HG02981 (cell line): Measurements from ENCODE around the gene TSPO2.

Experiments used
- ATAC-seq: cut with Tn5 transposase; IDR thresholded peaks from one replicate; pipeline ENCODE4 v1.9.1; 2021; ENCODE audit warnings: mild to moderate bottlenecking, moderate library complexity; ENCODE audit not compliant: unreplicated experiment

The TSPO2 gene

DNA sequence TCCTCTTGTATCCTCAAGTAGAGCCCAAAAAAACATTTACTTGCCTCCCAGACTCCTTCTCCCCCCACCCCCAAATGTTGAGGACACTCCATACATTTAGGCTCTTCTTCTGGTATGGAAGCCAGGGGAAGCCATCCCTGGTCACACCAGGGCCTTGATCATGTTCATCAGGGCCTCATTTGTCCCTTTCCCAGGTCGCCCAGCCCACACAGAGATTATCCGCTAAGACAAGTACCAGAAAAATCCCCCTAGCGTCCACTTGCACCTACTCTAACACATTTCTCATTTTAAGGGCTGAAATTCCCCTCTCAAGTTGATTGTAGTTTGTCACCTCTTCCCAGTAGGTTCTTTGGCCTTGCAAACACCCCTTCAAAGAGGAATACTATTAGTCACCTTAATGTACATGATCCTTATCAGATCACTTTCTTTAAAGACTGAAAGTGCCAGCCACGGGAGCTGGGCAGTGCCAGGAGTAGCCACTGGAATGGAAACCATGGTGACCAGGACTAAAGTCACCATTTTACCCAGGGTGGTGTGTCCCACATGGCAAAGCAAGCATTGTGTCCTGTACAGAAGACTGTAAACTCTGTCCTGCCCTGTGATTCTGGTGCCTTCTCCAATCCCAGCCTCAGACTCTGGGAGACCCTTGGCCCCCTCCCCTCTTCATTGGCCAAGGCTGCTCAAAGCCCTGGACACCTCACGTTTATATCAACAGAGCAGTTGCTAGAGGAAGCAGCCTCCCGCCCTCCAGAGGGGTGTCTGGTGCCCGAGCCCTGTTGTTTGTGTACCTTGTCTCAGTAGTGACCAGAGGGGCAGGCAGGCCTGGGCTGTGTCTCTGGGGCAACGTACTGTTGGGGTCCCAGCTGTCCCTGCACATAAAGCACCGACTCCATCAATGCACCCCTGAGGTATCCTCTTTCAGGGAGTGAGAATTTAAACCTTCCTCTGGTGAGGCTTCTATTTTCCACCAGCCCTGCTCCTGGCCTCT, 5.8 kb downstream of the TSPO2 start:
- no peak for ATAC-seq

DNA sequence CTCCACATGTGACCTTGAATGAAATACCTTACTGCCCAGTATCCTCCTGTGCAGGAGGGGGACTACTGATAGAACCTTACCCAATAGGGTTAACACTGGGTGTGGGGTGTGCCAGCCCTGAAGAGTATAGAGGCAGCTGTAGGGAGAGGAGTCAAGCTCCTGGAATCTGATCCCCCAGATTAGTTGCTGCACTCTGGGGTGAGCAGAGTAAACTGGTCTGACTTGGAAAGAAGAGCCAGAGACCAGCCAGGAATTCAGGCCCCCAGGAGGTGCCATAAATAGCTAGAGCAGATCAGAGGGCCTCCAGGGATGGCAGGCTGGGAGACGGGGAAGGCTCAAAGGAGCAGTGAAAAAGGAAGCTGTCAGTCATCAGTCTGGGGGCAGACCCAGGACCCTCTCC, 7.3 kb downstream of the TSPO2 start:
- no peak for ATAC-seq

DNA sequence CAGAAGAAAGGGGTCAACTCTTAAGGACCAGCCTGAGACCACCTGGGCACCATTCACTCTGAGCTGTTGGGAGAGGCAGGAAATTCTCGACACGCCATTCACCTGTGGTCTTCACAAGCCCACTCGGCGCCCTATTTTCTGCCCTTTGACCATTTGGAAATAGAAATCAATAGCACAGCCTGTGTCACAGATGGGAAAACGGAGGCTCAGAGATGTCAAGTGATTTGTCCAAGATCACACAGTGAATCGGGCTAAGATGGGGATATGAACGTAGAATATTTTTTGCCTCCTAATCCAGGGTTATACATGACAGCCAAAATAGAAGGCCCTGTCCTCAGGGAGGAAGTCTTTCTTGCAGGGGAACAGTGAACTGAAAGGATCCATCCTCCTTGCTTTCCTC, 7.7 kb downstream of the TSPO2 start:
- ATAC-seq = no peak

DNA sequence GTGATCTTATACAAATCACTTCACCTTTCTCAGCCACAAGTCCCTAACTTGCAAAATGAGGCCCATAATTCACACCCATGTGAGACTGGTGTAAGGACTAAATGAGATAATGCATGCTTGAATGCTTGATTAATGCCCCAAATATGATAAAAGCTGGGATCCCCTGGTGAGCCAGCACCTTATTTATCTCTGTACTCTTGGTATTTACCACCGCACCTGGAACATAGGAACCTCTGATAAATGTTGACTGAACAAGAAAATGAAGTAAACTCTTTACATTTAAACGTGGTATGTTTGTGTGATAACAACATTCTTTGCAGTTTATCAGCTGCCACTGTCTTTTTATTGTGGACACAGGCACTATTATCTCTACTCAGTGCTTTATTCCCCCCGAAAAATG, 8.3 kb downstream of the TSPO2 start:
- ATAC-seq = no peak

DNA sequence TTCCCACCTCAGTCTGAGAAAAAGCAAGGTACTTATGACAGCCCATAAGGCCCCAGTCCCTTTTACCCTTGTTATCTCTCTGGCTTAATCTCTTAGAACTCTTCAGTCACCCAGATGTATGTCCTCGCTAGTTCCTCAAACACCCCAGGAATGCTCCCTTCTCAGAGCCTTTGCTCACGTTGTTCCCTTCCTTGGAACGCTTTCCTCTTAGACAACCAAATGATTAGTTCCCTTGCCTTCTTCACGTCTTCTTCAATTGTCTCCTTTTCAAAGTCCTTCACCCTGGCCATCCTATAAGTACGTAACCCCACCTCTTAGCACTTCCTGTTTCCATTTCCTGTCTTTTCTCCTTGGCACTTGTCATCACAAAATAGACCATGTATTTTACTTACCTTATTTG, 9.6 kb downstream of the TSPO2 start:
- ATAC-seq = no peak

DNA sequence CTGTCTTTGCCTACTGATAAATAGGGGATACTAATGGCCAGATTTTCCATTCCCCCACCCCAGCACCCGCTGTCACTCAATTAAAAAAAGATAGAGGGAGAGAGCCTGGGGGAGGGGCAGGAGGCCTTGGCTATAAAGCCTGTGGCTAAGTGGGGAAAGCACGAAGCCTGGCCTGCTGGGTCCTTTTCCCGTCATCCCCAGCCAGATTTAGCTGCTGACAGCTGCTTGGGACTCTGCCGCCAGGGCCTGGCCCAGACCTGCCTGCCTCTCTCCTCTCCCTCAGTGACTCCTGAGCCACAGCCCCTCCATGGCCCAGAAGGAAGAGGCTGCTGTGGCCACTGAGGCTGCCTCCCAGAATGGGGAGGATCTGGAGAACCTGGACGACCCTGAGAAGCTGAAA, 10.8 kb downstream of the TSPO2 start, which contains the start of gene APOBEC2:
Gene APOBEC2 (plus strand): TSS at position 162 of the 400 bp plus-strand sequence. CDS start 146 bp downstream, at position 308.
- no peak for ATAC-seq

DNA sequence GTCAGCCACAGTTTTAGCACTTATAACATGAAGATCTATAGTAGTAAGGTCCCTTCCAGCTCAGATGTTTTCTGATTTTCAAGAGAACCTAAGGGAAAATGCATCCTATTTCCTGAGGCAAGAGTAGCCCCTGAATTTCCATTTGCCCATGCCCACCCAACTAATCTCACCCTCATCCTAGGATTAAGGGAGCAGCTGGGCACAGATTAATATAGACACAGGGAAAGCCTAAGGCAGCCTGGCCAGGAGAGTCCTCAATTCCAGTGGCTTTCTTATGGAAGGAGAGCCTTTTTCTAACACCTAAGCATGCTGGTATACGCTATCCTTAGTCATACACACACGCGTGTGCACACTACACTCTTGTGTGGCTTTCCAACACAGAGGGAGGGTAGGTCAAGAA, 12.2 kb downstream of the TSPO2 start:
- ATAC-seq = no peak

DNA sequence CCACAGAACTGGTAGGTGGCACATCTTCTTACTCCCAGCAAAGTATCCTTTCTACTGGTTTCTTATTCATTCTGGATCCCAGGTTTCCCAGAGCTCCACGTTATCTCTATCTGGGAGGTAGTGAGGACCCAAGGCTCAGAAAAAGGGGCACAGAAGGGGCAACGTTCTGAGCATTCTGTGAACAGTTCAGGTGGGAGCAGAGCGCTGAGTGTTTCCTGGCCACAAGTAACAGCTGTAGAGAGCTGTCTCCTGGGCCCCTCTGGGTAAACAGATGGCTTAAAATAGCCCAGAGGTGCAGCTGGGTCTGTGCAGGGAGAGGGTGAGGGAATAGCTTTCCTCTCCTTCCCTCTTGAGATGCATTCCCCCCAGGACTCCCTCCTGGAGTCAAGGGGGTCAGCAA, 12.9 kb downstream of the TSPO2 start:
- ATAC-seq = no peak

DNA sequence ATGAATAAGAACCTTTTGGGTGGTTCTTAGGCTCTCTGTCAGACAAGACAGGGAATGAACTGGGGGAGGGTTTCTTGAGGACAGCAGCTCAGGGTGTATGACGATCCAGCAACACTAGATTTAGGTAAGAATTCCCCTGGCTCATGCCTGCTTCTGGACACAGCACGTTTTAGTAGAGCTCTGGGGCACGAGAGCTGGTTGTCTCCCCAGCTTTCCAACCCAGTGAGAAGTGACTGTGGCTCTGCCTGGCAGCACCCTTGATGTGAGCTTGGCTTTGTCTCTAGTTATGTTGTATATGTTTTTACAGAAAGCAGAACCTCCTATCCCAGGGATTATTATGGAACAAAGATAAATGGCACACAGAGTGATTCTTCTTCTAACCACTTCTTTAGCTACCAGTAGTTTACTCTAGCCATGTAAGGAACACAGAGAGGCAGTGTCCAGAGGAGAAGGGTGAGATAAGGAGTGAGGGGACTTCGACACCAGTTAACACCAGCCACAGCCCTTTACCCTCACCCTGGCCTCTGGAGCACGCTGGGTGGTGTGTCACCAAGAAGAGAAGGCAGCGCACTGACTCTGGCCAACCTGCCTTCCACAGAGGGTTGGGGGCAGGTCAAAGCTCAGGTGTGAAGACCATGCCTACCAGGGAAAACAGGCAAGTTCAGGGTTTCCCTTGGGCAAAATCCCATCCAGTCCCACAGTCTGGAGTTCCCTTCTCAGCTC, 14.7 kb downstream of the TSPO2 start:
- ATAC-seq = no peak

DNA sequence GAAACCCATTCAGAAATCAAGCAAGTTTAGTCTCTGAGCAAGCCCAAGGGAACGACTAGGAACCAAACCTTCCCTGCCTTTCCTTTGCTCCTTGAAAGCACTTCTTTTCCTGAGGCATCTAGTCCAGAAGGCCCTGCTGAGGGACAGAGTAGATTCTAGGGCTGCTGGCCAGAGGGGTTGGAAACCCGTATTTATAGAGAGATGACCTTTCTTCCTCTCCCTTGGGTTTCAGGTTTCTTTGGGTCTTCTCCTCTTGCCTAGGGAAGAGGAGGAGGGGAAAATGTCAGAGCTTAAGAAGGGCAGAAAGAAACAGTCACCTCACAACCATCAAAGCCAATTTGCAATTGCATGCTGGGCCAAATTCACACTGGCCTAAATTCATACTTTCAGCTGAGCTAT, 16.5 kb downstream of the TSPO2 start:
- ATAC-seq = no peak

DNA sequence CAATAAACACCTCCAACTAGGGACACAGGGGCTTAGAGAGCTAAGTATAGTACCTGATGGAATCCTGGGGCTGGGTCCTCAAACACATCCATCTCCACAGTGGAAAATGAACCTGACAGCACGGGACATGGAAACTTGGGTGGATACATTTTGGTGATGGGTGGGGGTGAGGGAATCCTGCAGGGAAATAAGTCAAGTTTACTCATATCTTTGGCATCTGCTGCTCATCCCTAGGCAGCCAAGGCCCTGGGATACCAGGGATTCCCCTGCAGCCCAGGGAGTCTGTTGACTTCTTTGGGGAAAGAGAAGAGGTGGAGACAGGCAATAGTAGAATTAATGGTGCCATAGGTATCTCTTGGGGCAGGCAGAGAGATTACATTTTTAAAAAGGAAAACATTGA, 17.3 kb downstream of the TSPO2 start:
- ATAC-seq = no peak

DNA sequence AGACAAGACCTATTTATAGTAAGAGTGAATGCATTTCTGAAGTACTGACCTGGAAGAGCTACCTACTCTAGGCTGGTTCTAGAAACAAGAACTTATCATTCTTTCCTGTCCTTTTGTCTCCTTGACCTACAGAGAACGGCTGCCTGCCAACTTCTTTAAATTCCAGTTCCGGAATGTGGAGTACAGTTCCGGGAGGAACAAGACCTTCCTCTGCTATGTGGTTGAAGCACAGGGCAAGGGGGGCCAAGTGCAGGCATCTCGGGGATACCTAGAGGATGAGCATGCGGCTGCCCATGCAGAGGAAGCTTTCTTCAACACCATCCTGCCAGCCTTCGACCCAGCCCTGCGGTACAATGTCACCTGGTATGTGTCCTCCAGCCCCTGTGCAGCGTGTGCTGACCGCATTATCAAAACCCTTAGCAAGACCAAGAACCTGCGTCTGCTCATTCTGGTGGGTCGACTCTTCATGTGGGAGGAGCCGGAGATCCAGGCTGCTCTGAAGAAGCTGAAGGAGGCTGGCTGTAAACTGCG, 19.0 kb downstream of the TSPO2 start:
- ATAC-seq = no peak

DNA sequence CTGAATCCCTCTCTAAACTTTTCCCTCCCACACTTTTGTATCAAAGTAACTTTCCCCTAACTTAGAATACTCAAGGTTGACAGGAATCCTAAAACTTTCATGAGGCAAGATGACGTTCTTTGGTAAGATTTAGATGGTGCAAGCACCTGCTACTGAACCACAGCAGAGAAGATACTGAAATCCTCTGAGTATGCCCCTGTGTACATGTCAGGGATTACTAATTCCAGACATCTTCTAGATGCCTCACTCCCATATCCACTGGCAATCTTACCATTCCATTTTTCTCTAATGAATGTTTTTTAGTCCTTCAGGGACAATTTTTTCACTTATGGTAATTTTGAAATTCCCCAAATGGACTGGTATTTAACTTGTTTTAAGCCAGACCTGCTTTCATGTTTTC, 19.8 kb downstream of the TSPO2 start:
- ATAC-seq = no peak

DNA sequence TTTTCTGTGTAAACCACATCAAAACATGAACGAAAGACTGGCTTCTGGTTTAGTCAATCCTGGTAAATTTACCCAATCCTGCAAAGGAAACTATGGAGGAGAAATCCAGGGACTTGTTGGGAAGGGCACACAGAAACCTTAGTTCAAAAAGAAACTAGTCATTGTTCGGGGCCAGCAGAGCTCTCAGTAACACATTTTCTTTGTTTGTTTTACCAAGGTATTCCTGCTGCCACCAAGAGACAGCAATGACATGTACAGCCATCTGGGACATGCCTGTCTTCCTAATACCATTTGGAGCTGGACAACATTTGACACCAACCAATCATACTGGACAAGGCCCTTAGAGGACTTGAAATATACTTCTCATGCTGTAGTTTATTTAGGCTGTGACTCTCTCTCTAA, 21.6 kb downstream of the TSPO2 start:
- no peak for ATAC-seq

DNA sequence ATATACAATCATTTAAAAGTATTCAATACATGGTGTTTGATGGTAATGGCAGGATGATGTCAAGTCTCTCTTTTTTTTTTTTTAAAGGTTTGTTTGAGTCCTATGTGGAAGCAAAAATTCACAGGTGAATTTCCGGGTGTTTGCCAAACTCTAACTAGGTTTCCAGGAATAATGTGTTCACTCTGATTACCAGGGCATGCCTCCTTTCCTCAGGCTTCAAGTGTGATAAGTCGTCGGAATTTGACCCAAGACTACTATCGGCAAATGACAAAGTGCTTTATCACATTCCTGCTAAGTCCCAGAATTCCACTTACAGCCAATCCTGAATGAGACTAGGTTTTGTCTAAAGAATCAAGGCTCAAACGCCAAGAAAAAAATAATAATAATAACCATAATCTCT, 22.6 kb downstream of the TSPO2 start:
- no peak for ATAC-seq

DNA sequence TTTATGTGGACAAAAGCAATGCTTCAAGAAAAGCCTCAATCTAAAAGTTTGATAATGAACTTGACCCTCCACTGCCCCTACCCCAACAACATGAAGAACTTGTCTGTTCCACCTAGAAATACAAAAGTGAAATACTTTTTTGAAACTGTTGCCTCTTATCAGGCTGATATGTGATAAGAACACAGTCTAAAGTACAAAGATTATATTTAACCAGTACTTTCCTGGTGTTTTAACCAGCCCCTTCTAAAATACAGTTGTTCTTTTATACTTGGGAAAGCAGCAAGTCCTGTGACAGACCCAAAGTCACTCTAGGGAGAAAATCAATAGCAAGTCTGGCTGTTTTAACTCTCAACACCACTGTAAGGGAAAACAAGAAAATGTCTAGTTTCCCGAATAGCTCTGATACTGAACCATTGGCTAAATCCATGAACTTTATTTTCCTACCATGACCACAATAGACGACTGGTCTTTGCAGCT, 23.3 kb downstream of the TSPO2 start:
- no peak for ATAC-seq

DNA sequence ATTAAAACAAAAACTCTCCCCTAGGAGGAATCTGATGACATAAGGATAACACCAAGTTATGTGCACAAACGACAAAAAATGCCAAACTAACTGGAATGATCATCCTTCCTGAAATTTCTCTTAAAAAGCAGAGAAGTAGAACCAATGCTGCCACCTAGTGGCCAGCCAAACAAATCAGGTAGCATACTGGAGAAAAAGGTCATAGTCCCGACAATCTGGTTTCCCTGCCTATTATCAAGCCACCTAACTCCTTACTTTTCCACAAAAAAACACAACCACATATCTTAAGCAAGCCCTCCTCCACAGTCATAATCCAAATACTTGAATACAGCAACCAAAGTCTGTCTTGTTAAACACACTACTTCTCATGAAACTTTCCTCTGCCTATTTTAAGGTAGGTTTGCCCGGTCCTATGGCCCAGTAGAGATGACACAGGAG, 24.6 kb downstream of the TSPO2 start:
- no peak for ATAC-seq

DNA sequence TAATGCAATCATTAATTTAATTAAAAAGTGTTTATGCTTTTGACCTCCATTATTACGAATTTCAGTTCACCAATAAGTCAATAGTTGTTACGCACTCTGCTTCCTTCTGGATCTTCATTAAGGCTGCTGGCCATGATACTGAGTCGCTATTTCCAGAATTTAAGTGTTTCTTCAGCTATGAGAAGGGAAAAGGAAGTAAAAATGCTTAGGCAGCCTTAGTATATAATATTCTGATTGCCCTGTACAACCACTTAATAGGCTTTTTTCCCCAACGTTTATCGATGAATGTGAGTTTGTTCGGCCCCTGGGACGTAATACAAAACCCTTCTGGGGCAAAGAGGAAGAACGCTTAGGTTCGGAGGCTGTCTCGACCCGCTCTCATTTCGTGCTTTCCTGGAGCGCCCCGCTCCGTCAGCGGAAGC, 29.2 kb downstream of the TSPO2 start:
- ATAC-seq = peak; percentile 19

DNA sequence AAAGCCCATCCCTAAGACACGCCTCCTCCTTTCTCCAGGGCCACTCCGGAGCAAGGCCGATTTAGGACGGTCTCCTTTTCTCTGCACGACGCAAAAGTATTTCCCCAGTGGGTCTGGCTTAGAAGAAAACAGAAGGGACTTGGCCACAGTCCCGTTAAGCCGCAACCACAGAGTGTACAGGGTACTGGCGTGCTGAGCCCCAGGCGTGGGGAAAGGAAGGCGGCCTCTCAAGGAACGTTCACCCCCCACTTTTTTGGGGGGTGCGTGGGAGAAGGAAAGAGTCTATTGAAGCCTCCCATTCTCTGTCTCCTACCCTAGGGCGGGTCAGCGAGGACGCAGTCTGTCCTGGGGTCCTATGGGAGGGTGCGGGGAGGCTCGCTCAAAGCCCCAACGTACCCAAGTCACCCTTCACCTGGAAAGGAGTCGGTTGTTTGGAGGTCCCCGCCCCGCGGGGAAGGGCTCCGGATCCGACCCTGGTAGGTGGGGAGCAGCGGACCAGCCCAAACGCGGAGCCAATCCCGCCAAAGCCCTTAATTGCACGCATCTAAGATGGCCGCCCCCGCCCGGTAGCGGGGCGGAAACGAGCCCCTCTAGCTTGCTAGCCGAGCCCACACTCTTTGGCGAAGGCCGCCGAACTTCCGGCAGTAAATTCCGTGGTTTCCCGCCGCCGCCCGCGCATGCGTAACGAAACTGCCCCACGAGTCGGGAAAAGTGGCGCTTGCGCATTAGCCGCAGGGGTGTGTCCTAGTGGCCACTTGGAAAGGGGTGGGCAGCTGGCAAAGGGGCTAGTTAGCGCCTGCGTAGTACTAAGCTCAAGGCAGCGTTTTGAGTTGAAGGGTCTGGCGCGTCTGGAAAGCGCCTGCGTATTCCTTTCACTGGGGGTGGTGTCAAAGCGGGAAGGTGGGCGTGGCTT, 29.9 kb downstream of the TSPO2 start, which contains the start of gene OARD1:
Gene OARD1 (minus strand): TSS at position 434 of the 913 bp plus-strand sequence. CDS start 722 bp downstream, outside the sequence.
- peak; percentile 55 for ATAC-seq

DNA sequence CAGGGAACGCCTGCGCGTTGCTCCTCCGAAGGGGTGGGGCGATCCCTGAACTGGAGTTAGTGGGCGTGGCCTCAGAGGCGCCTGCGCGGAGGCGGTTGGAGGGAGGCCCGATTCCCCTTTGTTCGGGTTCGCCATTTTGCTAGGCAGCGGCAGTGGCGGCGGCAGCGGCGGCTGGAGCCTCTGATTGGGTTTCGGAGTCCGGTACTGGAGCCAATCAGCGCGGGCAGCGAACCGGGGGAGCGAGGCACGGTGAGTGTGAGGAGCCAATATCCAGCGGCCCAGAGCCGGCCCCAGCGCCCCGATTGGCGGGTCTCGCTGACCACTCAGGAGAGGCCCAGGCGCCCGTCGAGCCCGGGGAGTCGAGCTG, 30.6 kb downstream of the TSPO2 start, which contains the start of gene NFYA:
Gene NFYA (plus strand): TSS at position 139 of the 367 bp plus-strand sequence. CDS start 6,116 bp downstream, outside the sequence.
- peak; percentile 69 for ATAC-seq
